ENCODE results near the gene LFNG. TPM values are rescaled to one million over a fixed set of nuclear protein-coding genes. Genes with fewer than 3 reads are reported as not detected.

Gene LFNG
- total RNA-seq, 2 experiments from 2014 or later: 96.7 to 99.8 TPM

- CTCF ChIA-PET: no interaction called here
- no peak overlapping the region for H3K4me3 ChIP-seq (ENCODE audit: low read length)
- DNase-seq (no peak), ATAC-seq (ENCODE audit: poor library complexity) (no peak)
- no peaks in the 10 kb centered on the region for H3K36me3 ChIP-seq (ENCODE audit: insufficient read depth, low read length)
- H3K27me3 ChIP-seq (ENCODE audit: control insufficient read depth in 1 of 2, insufficient read depth in 2 of 2, low read length in 2 of 2): no peaks in the 10 kb centered on the region
- TF ChIP-seq CTCF (IDR thresholded peaks at IDR 0.05): no peak
- H3K9me3 Mint-ChIP-seq: no peaks in the 10 kb centered on the region
- POLR2A ChIA-PET: no interaction called here
- H3K27ac ChIP-seq (ENCODE audit: low read depth in 1 of 2, low read length in 2 of 2): no peak overlapping the region
- peaks cover 5% of the 10 kb centered on the region for H3K4me1 Mint-ChIP-seq (ENCODE audit: low read depth)
- no peak overlapping the region for H3K27ac Mint-ChIP-seq
- H3K4me3 Mint-ChIP-seq: no peak overlapping the region
- peaks cover 4% of the 10 kb centered on the region for H3K27me3 Mint-ChIP-seq
- no peaks in the 10 kb centered on the region for H3K9me3 ChIP-seq (ENCODE audit: control insufficient read depth in 1 of 2, insufficient read depth in 1 of 2, low read length in 2 of 2)
- H3K4me1 ChIP-seq (ENCODE audit: insufficient read depth, low read length): peaks cover 19% of the 10 kb centered on the region
- intact Hi-C loops (cut with DNase I, micrococcal nuclease): no loop called here
- H3K36me3 Mint-ChIP-seq (ENCODE audit: low read depth): no peaks in the 10 kb centered on the region
These were observed 45.4 kb upstream of the LFNG start for GRCh38 chr7:2474224-2474623.

GRCh38 chr7:2474813-2475677 is 44.5 kb upstream of the LFNG start:
- POLR2A ChIA-PET: no interaction called here
- no peaks in the 10 kb centered on the region for H3K9me3 ChIP-seq (ENCODE audit: control insufficient read depth in 1 of 2, insufficient read depth in 1 of 2, low read length in 2 of 2)
- peaks cover 5% of the 10 kb centered on the region for H3K4me1 Mint-ChIP-seq (ENCODE audit: low read depth)
- H3K36me3 ChIP-seq (ENCODE audit: insufficient read depth, low read length): no peaks in the 10 kb centered on the region
- H3K27ac ChIP-seq (ENCODE audit: low read depth in 1 of 2, low read length in 2 of 2): no peak overlapping the region
- H3K4me1 ChIP-seq (ENCODE audit: insufficient read depth, low read length): peaks cover 19% of the 10 kb centered on the region
- H3K27me3 ChIP-seq (ENCODE audit: control insufficient read depth in 1 of 2, insufficient read depth in 2 of 2, low read length in 2 of 2): no peaks in the 10 kb centered on the region
- peaks cover 4% of the 10 kb centered on the region for H3K27me3 Mint-ChIP-seq
- no peak overlapping the region for H3K27ac Mint-ChIP-seq
- H3K4me3 Mint-ChIP-seq: no peak overlapping the region
- ATAC-seq (ENCODE audit: poor library complexity) (no peak), DNase-seq (no peak)
- TF ChIP-seq CTCF (IDR thresholded peaks at IDR 0.05): no peak
- CTCF ChIA-PET: no interaction called here
- H3K4me3 ChIP-seq (ENCODE audit: low read length): no peak overlapping the region
- no peaks in the 10 kb centered on the region for H3K9me3 Mint-ChIP-seq
- no peaks in the 10 kb centered on the region for H3K36me3 Mint-ChIP-seq (ENCODE audit: low read depth)
- intact Hi-C loops (cut with DNase I, micrococcal nuclease): loop anchor here in 1 of 2 experiments (5.0 kb wide), 1 partner anchor 47 kb away; no protein-coding TSS in a partner anchor

- DNase-seq: no peak
- CTCF ChIA-PET: no interaction called here
- TF ChIP-seq CTCF (IDR thresholded peaks at IDR 0.05): no peak
These were observed 43.9 kb upstream of the LFNG start for GRCh38 chr7:2475678-2476015.

More at GRCh38 chr7:2475678-2476015, 43.9 kb upstream of the LFNG start:
- H3K27ac ChIP-seq (ENCODE audit: low read depth in 1 of 2, low read length in 2 of 2): no peak overlapping the region
- peaks cover 19% of the 10 kb centered on the region for H3K4me1 ChIP-seq (ENCODE audit: insufficient read depth, low read length)
- Mint-ChIP-seq H3K27ac (no peak overlapping the region), H3K27me3 (peaks cover under 1% of the 10 kb centered on the region), H3K9me3 (no peaks in the 10 kb centered on the region), H3K4me1 (ENCODE audit: low read depth) (peaks cover 1% of the 10 kb centered on the region), H3K36me3 (ENCODE audit: low read depth) (no peaks in the 10 kb centered on the region), H3K4me3 (no peak overlapping the region)
- H3K9me3 ChIP-seq (ENCODE audit: control insufficient read depth in 1 of 2, insufficient read depth in 1 of 2, low read length in 2 of 2): no peaks in the 10 kb centered on the region
- intact Hi-C loops (cut with DNase I, micrococcal nuclease): loop anchor here in 1 of 2 experiments (5.0 kb wide), 1 partner anchor 47 kb away; no protein-coding TSS in a partner anchor
- no peak for ATAC-seq (ENCODE audit: poor library complexity)
- POLR2A ChIA-PET: no interaction called here
- H3K36me3 ChIP-seq (ENCODE audit: insufficient read depth, low read length): no peaks in the 10 kb centered on the region
- no peaks in the 10 kb centered on the region for H3K27me3 ChIP-seq (ENCODE audit: control insufficient read depth in 1 of 2, insufficient read depth in 2 of 2, low read length in 2 of 2)
- no peak overlapping the region for H3K4me3 ChIP-seq (ENCODE audit: low read length)
